ENCODE measurements around the gene OR4D6. TPM values are rescaled to one million over a fixed set of nuclear protein-coding genes. Genes with fewer than 3 reads are reported as not detected.

Gene OR4D6
- total RNA-seq, 4 donors from 2014 or later = not detected

DNA sequence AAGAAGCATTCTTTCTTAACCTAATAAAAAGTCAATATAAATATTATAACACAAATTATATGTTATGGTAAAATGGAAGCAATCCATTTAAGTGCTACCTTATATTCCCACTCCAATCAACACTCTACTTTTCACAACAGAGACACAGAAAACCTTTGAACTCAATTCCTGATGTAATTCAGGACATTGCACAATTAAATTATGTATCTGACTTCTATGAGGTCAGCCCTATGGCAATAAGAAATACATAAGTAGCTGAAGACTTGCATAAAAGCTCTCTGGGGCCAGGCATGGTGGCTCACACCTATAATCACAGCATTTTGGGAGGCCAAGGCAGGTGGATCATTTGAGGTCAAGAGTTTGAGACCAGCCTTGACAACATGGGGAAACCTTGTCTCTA, 23.1 kb downstream of the OR4D6 start:
- H3K36me3 ChIP-seq = no peaks in the 10 kb centered on the region
- intact Hi-C loops (cut with DNase I) = no loop called here
- H3K27ac ChIP-seq (replicated peaks in 1 of 4) = no peak overlapping the region
- no peaks in the 10 kb centered on the region for H3K9me3 ChIP-seq
- no peaks in the 10 kb centered on the region for H3K27me3 ChIP-seq
- no peaks in the 10 kb centered on the region for H3K4me1 ChIP-seq
- DNase-seq (ENCODE audit: extremely low spot score) = no peak
- TF ChIP-seq POLR2A (IDR thresholded peaks at IDR 0.05; ENCODE audit: low read depth) (no peak), POLR2AphosphoS5 (IDR thresholded peaks at IDR 0.05) (no peak), EP300 (IDR thresholded peaks at IDR 0.05) (no peak)
- TF ChIP-seq, protein P1, sequence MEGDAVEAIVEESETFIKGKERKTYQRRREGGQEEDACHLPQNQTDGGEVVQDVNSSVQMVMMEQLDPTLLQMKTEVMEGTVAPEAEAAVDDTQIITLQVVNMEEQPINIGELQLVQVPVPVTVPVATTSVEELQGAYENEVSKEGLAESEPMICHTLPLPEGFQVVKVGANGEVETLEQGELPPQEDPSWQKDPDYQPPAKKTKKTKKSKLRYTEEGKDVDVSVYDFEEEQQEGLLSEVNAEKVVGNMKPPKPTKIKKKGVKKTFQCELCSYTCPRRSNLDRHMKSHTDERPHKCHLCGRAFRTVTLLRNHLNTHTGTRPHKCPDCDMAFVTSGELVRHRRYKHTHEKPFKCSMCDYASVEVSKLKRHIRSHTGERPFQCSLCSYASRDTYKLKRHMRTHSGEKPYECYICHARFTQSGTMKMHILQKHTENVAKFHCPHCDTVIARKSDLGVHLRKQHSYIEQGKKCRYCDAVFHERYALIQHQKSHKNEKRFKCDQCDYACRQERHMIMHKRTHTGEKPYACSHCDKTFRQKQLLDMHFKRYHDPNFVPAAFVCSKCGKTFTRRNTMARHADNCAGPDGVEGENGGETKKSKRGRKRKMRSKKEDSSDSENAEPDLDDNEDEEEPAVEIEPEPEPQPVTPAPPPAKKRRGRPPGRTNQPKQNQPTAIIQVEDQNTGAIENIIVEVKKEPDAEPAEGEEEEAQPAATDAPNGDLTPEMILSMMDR (IDR thresholded peaks at IDR 0.05) = no peak
- no peak overlapping the region for H3K4me3 ChIP-seq

DNA sequence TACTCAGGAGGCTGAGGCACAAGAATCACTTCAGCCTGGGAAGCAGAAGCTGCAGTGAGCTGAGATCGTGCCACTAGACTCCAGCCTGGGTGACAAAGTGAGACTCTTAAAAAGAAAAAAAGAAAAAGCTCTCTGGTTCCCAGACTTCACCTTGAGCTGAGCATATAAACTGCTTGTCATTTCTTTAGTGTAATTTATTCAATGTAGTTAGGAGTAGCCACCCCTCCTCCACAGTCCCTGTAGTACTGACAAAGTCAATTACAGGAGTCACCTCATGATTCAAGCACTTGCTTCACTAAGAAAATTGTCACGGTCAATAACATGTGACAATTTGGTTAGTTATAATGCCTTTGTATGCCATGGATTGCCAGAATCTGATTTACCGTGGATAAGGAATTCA, 23.6 kb downstream of the OR4D6 start:
- TF ChIP-seq POLR2AphosphoS5 (IDR thresholded peaks at IDR 0.05) = no peak
- no peak for TF ChIP-seq EP300 (IDR thresholded peaks at IDR 0.05)
- TF ChIP-seq, protein P1 (IDR thresholded peaks at IDR 0.05) = no peak
- no peak for TF ChIP-seq POLR2A (IDR thresholded peaks at IDR 0.05; ENCODE audit: low read depth)
- intact Hi-C loops (cut with DNase I) = no loop called here

DNA sequence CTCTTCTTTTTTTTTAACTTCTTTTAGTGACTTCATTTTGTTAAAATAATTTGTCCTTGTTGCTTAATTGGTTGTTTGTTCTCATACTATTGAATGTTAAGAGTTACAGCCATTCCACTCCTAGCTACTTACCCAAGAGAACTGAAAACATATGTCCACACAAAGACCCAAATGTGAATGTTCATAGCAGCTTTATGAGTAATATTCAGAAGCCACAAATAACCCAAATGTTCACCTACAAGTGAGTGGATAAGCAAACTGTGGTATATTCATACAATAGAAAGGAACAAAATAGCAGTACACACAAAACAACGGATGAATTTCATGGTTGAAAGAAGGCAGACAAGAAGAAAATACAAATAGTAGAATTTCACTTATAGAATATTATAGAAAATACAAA, 45.2 kb downstream of the OR4D6 start:
- Histone ChIP-seq H3K4me3 (no peak overlapping the region), H3K9me3 (no peaks in the 10 kb centered on the region), H3K27ac (replicated peaks in 1 of 4) (no peak overlapping the region), H3K36me3 (no peaks in the 10 kb centered on the region), H3K4me1 (no peaks in the 10 kb centered on the region), H3K27me3 (no peaks in the 10 kb centered on the region)
- no peak for DNase-seq (ENCODE audit: extremely low spot score)
- intact Hi-C loops (cut with DNase I) = no loop called here
- TF ChIP-seq, protein P1 (IDR thresholded peaks at IDR 0.05) = no peak
- TF ChIP-seq POLR2AphosphoS5 (IDR thresholded peaks at IDR 0.05) = no peak
- TF ChIP-seq EP300 (IDR thresholded peaks at IDR 0.05) = no peak
- no peak for TF ChIP-seq POLR2A (IDR thresholded peaks at IDR 0.05; ENCODE audit: low read depth)
- WGBS = 33% methylated on average over 1 of the region's 1 CpG

More for the DNA sequence above, 23.6 kb downstream of the OR4D6 start:
- H3K4me1 ChIP-seq = no peaks in the 10 kb centered on the region
- H3K27ac ChIP-seq (replicated peaks in 1 of 4) = no peak overlapping the region
- no peak overlapping the region for H3K4me3 ChIP-seq
- WGBS = 76% methylated on average over 3 of the region's 3 CpGs
- DNase-seq (ENCODE audit: extremely low spot score) = no peak
- no peaks in the 10 kb centered on the region for H3K27me3 ChIP-seq
- no peaks in the 10 kb centered on the region for H3K36me3 ChIP-seq
- no peaks in the 10 kb centered on the region for H3K9me3 ChIP-seq

DNA sequence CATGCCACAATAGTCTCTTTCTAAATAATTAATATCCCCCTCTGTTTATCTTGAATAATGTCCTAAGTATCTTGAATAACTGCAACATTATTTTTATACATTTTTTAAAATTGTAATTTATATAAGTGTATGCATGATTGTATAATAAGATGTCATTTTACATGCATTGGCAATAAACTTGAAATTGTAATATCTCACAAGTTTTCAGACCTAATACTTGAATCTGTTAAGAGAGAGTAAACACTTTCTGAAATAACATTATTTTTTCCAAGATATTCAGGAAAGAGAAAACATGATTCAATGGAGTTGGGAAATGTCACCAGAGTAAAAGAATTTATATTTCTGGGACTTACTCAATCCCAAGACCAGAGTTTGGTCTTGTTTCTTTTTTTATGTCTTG, 46.5 kb downstream of the OR4D6 start, which contains the start of gene OR4D11:
OR4D11 (plus strand) TSS at position 301 of the 400 bp plus-strand sequence; CDS start at position 301, 0 bp downstream.
- Histone ChIP-seq H3K27me3 (no peaks in the 10 kb centered on the region), H3K4me1 (no peaks in the 10 kb centered on the region), H3K27ac (replicated peaks in 1 of 4) (no peak within 1 kb of the TSS), H3K36me3 (no peaks in the 10 kb centered on the region), H3K9me3 (no peaks in the 10 kb centered on the region), H3K4me3 (no peak within 1 kb of the TSS)
- intact Hi-C loops (cut with DNase I) = no loop called here
- TF ChIP-seq, protein P1 (IDR thresholded peaks at IDR 0.05) = no peak
- DNase-seq (ENCODE audit: extremely low spot score) = no peak

Other genes starting within 250 kb of the OR4D6 start
- 10 to 100 TPM; 10.1 to 36.1 (median 14.8) TPM for gene MPEG1, start 244.0 kb upstream of the OR4D6 start, total RNA-seq
- not detected for gene OR5AN1, start 98.1 kb upstream of the OR4D6 start, total RNA-seq
- not detected for gene OR5A2, start 30.5 kb upstream of the OR4D6 start, total RNA-seq
- not detected for gene OR5A1, start 20.5 kb upstream of the OR4D6 start, total RNA-seq
- gene OR4D10, start 16.4 kb downstream of the OR4D6 start, total RNA-seq = not detected
- not detected for gene OR4D11, start 46.6 kb downstream of the OR4D6 start, total RNA-seq
- gene OR4D9, start 54.6 kb downstream of the OR4D6 start, total RNA-seq = not detected
- 10 to 100 TPM; 32.5 to 40.0 (median 33.3) TPM for gene OSBP, start 158.8 kb downstream of the OR4D6 start, total RNA-seq
- 10 to 100 TPM; 12.5 to 18.5 (median 16.1) TPM for gene PATL1, start 212.1 kb downstream of the OR4D6 start, total RNA-seq

Measured in esophagus muscularis mucosa (tissue), 4 donors.